T-helper 2 cell (primary cell): ENCODE data around the gene KARS1.

ENCODE experiments used
- DNase-seq, 5 experiments: peaks; one replicate each; pipeline versions ENCODE4 v3.0.0 to v3.0.0-alpha.2; 2012 to 2022
- total RNA-seq, 2 donors: gene quantifications; one replicate each; lab custom pipeline; 2026; lab: John Stamatoyannopoulos, UW

KARS1 gene
- 156 to 184 reads per million in 2 donors for total RNA-seq

- peak; percentile 89 to 98 (median 93) for DNase-seq
Measured at GRCh38 chr16:75647492-75648264, at the start of gene KARS1, which contains the start of gene TERF2IP. Gene KARS1 (minus strand): TSS chr16:75647665. CDS start chr16:75647639, 26 bp downstream. Gene TERF2IP (plus strand): TSS chr16:75647773. CDS start chr16:75647883, 110 bp downstream.

- no peak for DNase-seq
Measured at GRCh38 chr16:75695708-75696107, 48.2 kb upstream of the KARS1 start.

GRCh38 chr16:75687361-75687760, 39.9 kb upstream of the KARS1 start:
- no peak for DNase-seq

GRCh38 chr16:75682308-75682707, 34.8 kb upstream of the KARS1 start:
- DNase-seq, result no peak

- no peak for DNase-seq
Measured at GRCh38 chr16:75679366-75679765, 31.9 kb upstream of the KARS1 start.

- no peak for DNase-seq
Measured at GRCh38 chr16:75676909-75677308, 29.4 kb upstream of the KARS1 start, which contains the start of gene CPHXL2. Gene CPHXL2 (minus strand): TSS chr16:75677009. CDS start chr16:75676999, 10 bp downstream.

- DNase-seq, result no peak
Measured at GRCh38 chr16:75667503-75667902, 20.0 kb upstream of the KARS1 start.

- no peak for DNase-seq
Measured at GRCh38 chr16:75660726-75661302, 13.3 kb upstream of the KARS1 start.

- no peak for DNase-seq
Measured at GRCh38 chr16:75660321-75660720, 12.9 kb upstream of the KARS1 start.

- DNase-seq, result no peak
Measured at GRCh38 chr16:75658175-75658574, 10.7 kb upstream of the KARS1 start.

- DNase-seq, result no peak
Measured at GRCh38 chr16:75653922-75654321, 6.5 kb upstream of the KARS1 start.

GRCh38 chr16:75648265-75649076, 1.0 kb upstream of the KARS1 start:
- DNase-seq, result peak; percentile 72 to 89 (median 79)

- no peak for DNase-seq
Measured at GRCh38 chr16:75647112-75647491, 363 bp downstream of the KARS1 start.

GRCh38 chr16:75644240-75645012, 3.0 kb downstream of the KARS1 start:
- DNase-seq, result peak in 2 of 5 experiments; percentile 35 to 48

- no peak for DNase-seq
Measured at GRCh38 chr16:75640598-75640997, 6.9 kb downstream of the KARS1 start.

GRCh38 chr16:75635036-75635435, 12.4 kb downstream of the KARS1 start:
- no peak for DNase-seq

- no peak for DNase-seq
Measured at GRCh38 chr16:75632857-75633256, 14.6 kb downstream of the KARS1 start.

- DNase-seq, result no peak
Measured at GRCh38 chr16:75630052-75630451, 17.4 kb downstream of the KARS1 start.

- DNase-seq, result no peak
Measured at GRCh38 chr16:75629132-75629531, 18.3 kb downstream of the KARS1 start.

GRCh38 chr16:75628351-75628750, 19.1 kb downstream of the KARS1 start:
- DNase-seq, result no peak

- peak in 2 of 5 experiments; percentile 36 to 72 for DNase-seq
Measured at GRCh38 chr16:75627851-75628250, 19.6 kb downstream of the KARS1 start.

- DNase-seq, result no peak
Measured at GRCh38 chr16:75626806-75627205, 20.7 kb downstream of the KARS1 start.
